Mucosa of rectum (tissue), 2 donors: Measurements from ENCODE around the gene ITPKB.
"Not testable (repeated sequence)": the region's sequence is repeated elsewhere in the genome, so short reads cannot be mapped to it uniquely, and the experiment has no call there.

Experiments used
- H3K27ac ChIP-seq, 2 donors: one replicate each; pipeline ENCODE4 v1.7.0; 2013; ENCODE audit warnings: inconsistent platforms in 2 of 2, low read depth in 2 of 2, low read length in 2 of 2
- H3K27me3 ChIP-seq, 2 donors: one replicate each; pipeline ENCODE4 v1.7.0; 2013; ENCODE audit warnings: low read length in 2 of 2; ENCODE audit not compliant: control insufficient read depth in 2 of 2, insufficient read depth in 2 of 2
- H3K36me3 ChIP-seq, 2 donors: one replicate each; pipeline ENCODE4 v1.7.0; 2013; ENCODE audit warnings: low read length in 2 of 2; ENCODE audit not compliant: control insufficient read depth in 2 of 2, insufficient read depth in 2 of 2
- H3K4me1 ChIP-seq, 2 donors: one replicate each; pipeline ENCODE4 v1.7.0; 2013; ENCODE audit warnings: low read length in 2 of 2, mild to moderate bottlenecking in 1 of 2; ENCODE audit not compliant: control insufficient read depth in 2 of 2, insufficient read depth in 2 of 2
- H3K4me3 ChIP-seq, 2 donors: one replicate each; pipeline ENCODE4 v1.7.0; 2013; ENCODE audit warnings: low read length in 2 of 2
- H3K9ac ChIP-seq, 2 donors: one replicate each; pipeline ENCODE4 v1.7.0; 2013; ENCODE audit warnings: low read length in 2 of 2, low read depth in 1 of 2, mild to moderate bottlenecking in 1 of 2
- H3K9me3 ChIP-seq, 2 donors: one replicate each; pipeline ENCODE4 v1.7.0; 2013; ENCODE audit warnings: low read length in 2 of 2; ENCODE audit not compliant: control insufficient read depth in 2 of 2
- donor health status: healthy.
- donor health status: Normal muscosa, but diverticular disease.

Gene ITPKB

DNA sequence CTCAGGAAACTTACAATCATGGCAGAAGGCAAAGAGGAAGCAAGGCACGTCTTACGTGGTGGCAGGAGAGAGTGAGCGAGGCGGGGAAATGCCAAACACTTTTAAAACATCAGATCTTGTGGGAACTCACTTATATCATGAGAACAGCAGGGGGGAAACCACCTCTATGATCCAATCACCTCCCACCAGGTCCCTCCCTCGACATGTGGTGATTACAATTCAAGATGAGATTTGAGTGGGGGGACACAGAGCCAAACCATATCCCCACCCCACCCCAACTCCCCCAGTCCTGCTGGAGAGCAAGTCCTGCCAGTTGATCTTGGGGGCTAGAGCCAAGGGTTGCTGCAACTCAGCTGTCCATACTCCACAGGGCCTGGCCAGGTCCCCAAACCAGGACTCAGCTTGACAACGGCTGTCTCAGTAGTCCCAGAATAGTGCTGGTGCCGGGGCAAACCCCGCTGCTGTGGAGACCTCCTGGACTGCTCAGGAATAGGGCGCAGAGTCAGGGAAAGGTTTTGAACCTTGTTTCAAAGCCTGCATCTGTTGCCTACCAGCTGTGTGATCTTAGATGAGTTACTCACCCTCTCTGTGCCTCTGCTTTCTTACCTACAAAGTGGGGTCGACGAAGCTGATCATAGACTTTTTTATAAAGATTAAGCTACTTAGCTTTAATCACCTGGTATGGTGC lies 111.0 kb downstream of the ITPKB start:
- Histone ChIP-seq H3K36me3 (no peaks in the 10 kb centered on the region), H3K27me3 (no peaks in the 10 kb centered on the region), H3K4me3 (no peak overlapping the region), H3K9me3 (no peaks in the 10 kb centered on the region), H3K4me1 (peaks cover 2% of the 10 kb centered on the region in 2 donors), H3K9ac (no peak overlapping the region), H3K27ac (no peak overlapping the region)

DNA sequence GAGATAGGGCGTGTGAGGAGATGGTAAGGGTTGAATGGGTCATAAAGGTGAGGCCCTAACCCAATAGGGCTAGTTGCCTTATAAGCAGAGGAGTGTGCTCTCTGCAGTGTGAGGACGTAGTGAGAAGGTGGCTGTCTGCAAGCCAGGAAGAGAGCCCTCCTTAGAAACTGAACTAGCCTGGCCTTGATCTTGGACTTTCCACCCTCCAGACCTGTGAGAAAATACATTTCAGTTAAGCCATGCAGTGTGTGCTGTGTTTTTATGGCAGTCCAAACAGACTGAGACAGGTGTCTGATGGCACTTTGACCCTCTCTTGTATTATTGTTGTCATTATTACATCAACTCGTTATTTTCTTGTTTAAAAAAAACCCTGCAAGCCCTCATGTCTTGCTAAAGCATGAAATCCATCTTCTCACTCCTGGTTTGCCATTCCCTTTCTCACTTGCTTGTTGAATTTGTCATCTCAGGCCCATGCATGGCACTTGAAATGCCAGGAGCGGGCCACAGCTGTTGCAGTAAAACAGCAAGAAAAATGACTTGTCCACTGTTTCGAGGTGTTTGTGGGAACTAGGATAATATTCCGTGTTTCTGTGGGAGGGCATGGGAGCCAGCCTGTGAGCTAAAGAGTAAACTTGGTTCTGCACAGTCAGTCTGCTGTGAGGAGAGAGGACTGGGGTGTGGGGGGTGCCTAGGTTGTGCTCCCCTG lies 111.9 kb downstream of the ITPKB start:
- H3K27me3 ChIP-seq, result no peaks in the 10 kb centered on the region
- no peaks in the 10 kb centered on the region for H3K36me3 ChIP-seq
- no peak overlapping the region for H3K27ac ChIP-seq
- H3K9ac ChIP-seq, result no peak overlapping the region
- H3K9me3 ChIP-seq, result no peaks in the 10 kb centered on the region
- no peak overlapping the region for H3K4me3 ChIP-seq
- peaks cover 1 to 2% of the 10 kb centered on the region in 2 donors for H3K4me1 ChIP-seq

DNA sequence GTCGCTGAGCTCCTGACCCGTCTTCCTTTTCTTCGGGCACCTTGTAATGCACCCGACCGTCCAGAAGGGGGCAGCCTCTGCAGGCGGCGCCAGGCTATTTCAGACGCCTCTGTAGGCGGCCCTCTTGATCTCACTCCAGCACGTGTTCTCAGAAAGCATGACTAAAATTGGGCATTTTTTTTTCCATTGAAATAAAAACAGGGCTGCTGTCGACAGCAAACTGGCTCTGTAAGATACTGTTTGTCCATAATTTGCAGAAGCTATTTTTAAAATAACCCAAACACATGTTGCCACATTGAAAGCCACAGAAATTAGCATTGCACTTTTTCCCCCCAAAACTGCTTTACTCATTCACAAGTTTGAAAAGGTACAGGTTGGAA lies 112.5 kb downstream of the ITPKB start:
- Histone ChIP-seq H3K9me3 (no peaks in the 10 kb centered on the region), H3K36me3 (no peaks in the 10 kb centered on the region), H3K4me1 (peaks cover 0 to 2% of the 10 kb centered on the region in 2 donors), H3K27me3 (no peaks in the 10 kb centered on the region), H3K27ac (no peak overlapping the region), H3K9ac (no peak overlapping the region), H3K4me3 (peak overlapping the region in 1 of 2 donors; percentile 39)

DNA sequence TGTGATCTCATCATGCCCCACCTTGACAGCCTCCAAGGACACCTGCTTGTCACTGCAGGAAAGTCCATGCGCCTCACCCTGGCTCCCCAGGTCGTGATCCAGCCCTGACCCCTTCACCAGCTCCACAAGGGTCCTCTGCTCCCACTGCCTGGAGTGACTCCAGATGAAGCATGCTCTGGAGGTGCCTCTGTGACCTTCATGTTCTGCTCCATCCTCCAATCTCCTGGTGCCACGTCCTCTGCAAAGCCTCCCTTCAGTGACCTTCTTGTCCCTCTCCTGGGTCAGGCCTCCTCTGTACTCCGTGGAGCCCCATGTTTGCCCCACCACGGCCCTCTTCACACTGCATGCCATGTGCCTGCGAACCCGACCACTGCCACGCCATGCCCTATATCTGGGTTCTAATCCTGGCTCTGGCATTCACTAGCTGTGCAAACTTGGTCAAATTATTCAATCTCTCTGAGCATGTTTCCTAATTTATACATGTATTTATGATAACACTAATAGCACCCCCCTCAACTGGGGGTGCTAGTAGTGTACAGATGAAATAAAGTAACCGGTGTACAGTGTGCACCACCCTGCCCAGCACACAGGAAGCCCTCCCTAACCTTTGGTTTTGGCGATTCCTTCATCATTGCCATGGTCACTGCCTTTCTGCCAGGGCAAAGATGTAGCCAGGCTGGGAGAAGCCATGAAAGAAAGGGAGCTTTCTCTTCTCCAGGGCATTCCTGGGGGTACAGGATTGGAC lies 113.1 kb downstream of the ITPKB start:
- Histone ChIP-seq H3K27ac (no peak overlapping the region), H3K9ac (no peak overlapping the region), H3K27me3 (no peaks in the 10 kb centered on the region), H3K4me1 (peaks cover 0 to 2% of the 10 kb centered on the region in 2 donors), H3K9me3 (no peaks in the 10 kb centered on the region), H3K36me3 (no peaks in the 10 kb centered on the region), H3K4me3 (peak overlapping the region in 1 of 2 donors; percentile 39)

DNA sequence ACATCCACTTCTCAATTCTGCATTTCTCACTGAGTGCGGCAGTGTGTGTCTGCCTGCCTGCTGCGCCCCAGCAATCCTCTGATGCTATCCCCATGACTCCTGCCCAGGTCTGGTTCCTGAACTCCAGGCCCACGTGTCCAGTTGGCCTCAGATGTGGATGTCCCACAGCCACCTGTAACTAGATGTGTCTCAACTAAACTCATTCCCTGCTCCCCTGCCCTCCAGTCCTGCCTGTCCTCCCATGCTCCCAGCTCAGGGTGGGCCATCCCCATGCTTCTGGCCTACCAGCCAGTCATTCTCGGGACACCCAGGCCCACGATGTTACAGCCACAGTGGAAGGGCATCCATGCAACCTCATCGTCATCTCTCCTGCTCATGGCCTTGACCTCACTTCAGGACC lies 113.8 kb downstream of the ITPKB start:
- H3K27ac ChIP-seq, result no peak overlapping the region
- H3K4me3 ChIP-seq, result no peak overlapping the region

DNA sequence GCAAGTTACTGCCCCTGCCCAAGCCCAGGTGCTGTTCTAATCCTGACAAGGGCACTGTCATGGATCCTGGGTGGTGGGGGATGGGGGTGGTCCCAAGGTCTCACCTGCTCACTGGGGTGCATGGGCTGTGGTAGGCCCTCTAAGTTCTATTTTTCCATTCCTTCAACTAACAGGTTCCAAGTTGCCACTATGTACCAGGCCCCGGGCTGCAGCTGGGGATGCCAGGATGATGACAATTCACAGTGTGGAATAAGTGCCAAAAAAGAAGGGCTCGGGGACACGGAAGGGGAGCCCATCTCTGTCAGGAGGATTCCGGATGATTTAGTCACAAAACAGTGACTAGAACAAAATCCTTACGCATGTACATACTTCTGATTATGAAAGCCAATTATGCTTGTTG lies 114.6 kb downstream of the ITPKB start:
- no peaks in the 10 kb centered on the region for H3K27me3 ChIP-seq

More for the DNA sequence above, 113.8 kb downstream of the ITPKB start:
- peaks cover 0 to 2% of the 10 kb centered on the region in 2 donors for H3K4me1 ChIP-seq
- no peak overlapping the region for H3K9ac ChIP-seq
- H3K9me3 ChIP-seq, result no peaks in the 10 kb centered on the region
- no peaks in the 10 kb centered on the region for H3K36me3 ChIP-seq
- H3K27me3 ChIP-seq, result no peaks in the 10 kb centered on the region

DNA sequence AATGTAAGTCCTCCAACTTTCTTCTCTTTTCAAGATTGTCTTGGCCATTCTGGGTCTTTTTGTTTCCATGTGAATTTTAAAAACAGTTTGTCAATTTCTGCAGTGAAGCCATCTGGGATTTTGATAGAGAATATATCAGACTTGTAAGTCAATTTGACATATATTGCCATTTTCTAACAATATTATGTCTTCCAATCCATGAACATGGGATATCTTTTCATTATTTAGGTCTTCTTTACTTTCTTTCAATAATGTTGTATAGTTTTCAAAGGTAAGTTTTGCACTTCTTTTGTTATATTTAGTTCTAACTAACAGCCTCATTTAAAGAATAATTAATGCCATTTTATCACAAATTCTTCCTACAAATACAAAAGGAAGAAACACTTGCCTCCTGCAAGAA lies 117.1 kb downstream of the ITPKB start:
- H3K36me3 ChIP-seq, result no peaks in the 10 kb centered on the region
- no peaks in the 10 kb centered on the region for H3K27me3 ChIP-seq
- no peaks in the 10 kb centered on the region for H3K9me3 ChIP-seq
- no peak overlapping the region for H3K27ac ChIP-seq
- H3K9ac ChIP-seq, result no peak overlapping the region
- no peak overlapping the region for H3K4me3 ChIP-seq
- no peaks in the 10 kb centered on the region for H3K4me1 ChIP-seq

More for the DNA sequence above, 114.6 kb downstream of the ITPKB start:
- peaks cover 0 to 2% of the 10 kb centered on the region in 2 donors for H3K4me1 ChIP-seq
- no peaks in the 10 kb centered on the region for H3K9me3 ChIP-seq
- H3K27ac ChIP-seq, result no peak overlapping the region
- no peak overlapping the region for H3K4me3 ChIP-seq
- H3K36me3 ChIP-seq, result no peaks in the 10 kb centered on the region
- H3K9ac ChIP-seq, result no peak overlapping the region

DNA sequence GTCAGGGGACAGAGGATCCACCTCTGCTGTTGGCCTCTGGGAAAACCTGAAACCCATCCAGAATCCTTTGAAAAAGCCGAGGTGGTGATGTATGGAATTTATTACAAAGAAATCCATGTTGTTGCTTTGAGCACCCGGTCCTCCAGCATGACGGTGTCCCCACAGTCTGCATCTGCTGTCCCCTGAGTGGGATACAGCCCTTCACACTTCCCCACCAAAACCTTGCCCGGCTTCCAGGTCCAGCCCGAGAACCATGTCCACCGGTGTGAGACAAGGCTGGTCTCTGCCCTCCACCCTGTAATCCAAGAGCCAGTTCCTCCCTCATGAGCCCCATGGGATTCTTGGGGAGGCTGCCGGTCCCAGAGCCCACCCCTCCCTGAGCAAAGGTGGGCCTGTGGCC lies 120.1 kb downstream of the ITPKB start:
- no peak overlapping the region for H3K27ac ChIP-seq
- H3K9ac ChIP-seq, result no peak overlapping the region
- no peaks in the 10 kb centered on the region for H3K9me3 ChIP-seq
- H3K4me3 ChIP-seq, result no peak overlapping the region
- no peaks in the 10 kb centered on the region for H3K4me1 ChIP-seq
- no peaks in the 10 kb centered on the region for H3K36me3 ChIP-seq
- no peaks in the 10 kb centered on the region for H3K27me3 ChIP-seq

DNA sequence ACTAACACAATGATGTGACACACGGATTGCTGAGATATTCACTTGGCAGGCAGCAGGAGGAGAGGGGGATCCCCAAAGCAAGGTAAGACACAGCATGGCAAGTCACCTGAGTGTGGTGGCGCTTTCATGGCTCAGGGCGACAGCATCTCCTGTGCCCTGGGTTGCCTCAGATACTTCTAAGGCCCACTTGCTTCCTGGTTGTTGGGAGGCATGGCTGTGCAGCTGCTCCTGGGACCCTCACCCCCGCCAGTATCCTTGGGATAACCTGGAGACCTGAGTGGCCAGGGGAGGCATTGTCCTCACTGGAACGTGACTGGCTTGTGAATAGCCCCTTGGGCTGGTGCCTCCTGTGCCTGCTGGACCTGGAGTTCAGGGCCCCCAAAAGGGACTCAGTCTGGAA lies 120.7 kb downstream of the ITPKB start:
- H3K9me3 ChIP-seq, result no peaks in the 10 kb centered on the region
- H3K4me3 ChIP-seq, result no peak overlapping the region
- H3K27ac ChIP-seq, result no peak overlapping the region
- no peak overlapping the region for H3K9ac ChIP-seq
- H3K36me3 ChIP-seq, result no peaks in the 10 kb centered on the region
- no peaks in the 10 kb centered on the region for H3K4me1 ChIP-seq
- no peaks in the 10 kb centered on the region for H3K27me3 ChIP-seq

DNA sequence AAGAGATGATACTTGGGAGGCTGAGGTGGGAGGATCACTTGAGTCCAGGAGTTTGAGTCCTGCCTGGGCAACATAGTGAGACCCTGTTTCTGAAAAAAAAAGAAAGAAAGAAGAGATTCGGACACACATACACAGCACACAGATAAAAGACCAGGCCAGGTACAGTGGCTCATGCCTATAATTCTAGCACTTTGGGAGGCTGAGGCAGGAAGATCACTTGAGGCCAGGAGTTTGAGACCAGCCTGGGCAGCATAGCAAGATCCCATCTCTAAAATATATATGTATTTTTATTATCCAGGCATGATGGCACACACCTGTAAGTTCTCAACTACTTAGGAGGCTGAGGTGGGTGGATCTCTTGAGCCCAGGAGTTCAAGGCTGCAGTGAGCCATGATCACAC lies 121.4 kb downstream of the ITPKB start:
- H3K4me1 ChIP-seq, H3K4me3 ChIP-seq, H3K9ac ChIP-seq, H3K36me3 ChIP-seq, H3K27ac ChIP-seq, H3K9me3 ChIP-seq, H3K27me3 ChIP-seq: not testable (repeated sequence)
